HCT116 (cell line): Measurements from ENCODE around the gene KIAA1549. TPM values are rescaled to one million over a fixed set of nuclear protein-coding genes. Genes with fewer than 3 reads are reported as not detected.

ENCODE experiments used
- ATAC-seq: fragments of 200-7000 bp; cut with Tn5 transposase; 2 replicates; pipeline ENCODE4 v1.9.1; 2020; ENCODE audit warnings: mild to moderate bottlenecking, moderate library complexity
- BruUV-seq: library from RNA; stranded (reverse); fragments of 400-500 nt; replicated peaks from 2 replicates; lab custom pipeline; 2021; lab: Mats Ljungman, UMichigan
- CTCF ChIA-PET: fragments of 300-600 bp; sonication (Branson Sonifier 250); formaldehyde crosslinking; loops from one replicate; lab custom pipeline; 2021; ENCODE audit warnings: antibody characterized with exemption; lab: Charles Lee
- POLR2A ChIA-PET: fragments of 300-600, 350-600 bp; sonication (Branson Sonifier 250); formaldehyde crosslinking; loops from one replicate; lab custom pipeline; 2021; ENCODE audit warnings: antibody characterized with exemption; lab: Charles Lee
- RAD21 ChIA-PET, 2 experiments: fragments of 300-600 bp; sonication (Branson Sonifier 250); formaldehyde crosslinking; loops; one replicate each; lab custom pipeline; 2023; ENCODE audit warnings: low total read pairs in 2 of 2; ENCODE audit not compliant: uncharacterized antibody in 2 of 2, unreplicated experiment in 2 of 2, low non-redundant PET in 1 of 2; lab: Charles Lee
- DNase-seq: peaks from one replicate; pipeline ENCODE4 v3.0.0-alpha.2; 2010; ENCODE audit warnings: low read depth, low spot score
- H2AFZ ChIP-seq: fragments of 200-600 bp; shearing (Covaris generic), sonication (generic); 2 replicates; pipeline ENCODE4 v1.6.1; 2017; ENCODE audit warnings: low read depth, mixed run types, mixed read lengths, antibody characterized with exemption, low read length; ENCODE audit not compliant: poor library complexity, severe bottlenecking
- H3K27ac ChIP-seq: 2 replicates; pipeline ENCODE4 v1.5.1; 2012; ENCODE audit warnings: low read depth, low read length
- H3K27me3 ChIP-seq: fragments of 200-600 bp; sonication (generic); 2 replicates; pipeline ENCODE4 v1.6.1; 2016; ENCODE audit warnings: mixed run types, low read length, mixed read lengths; ENCODE audit not compliant: insufficient read depth
- H3K36me3 ChIP-seq, 2 experiments: fragments of 200-500 bp in 1 of 2; fragments of 200-600 bp in 1 of 2; sonication (Bioruptor generic) in 1 of 2; sonication (generic) in 1 of 2; 2 replicates each; pipeline versions ENCODE4 v1.5.1 to v1.6.1; 2014 to 2016; ENCODE audit warnings: low read length in 2 of 2, inconsistent platforms in 1 of 2, mixed read lengths in 1 of 2, mixed run types in 1 of 2; ENCODE audit not compliant: insufficient read depth in 2 of 2, control insufficient read depth in 1 of 2
- H3K4me1 ChIP-seq, 2 experiments: fragments of 200-600 bp in 1 of 2; sonication (generic) in 1 of 2; 2 replicates each; pipeline versions ENCODE4 v1.5.1 to v1.6.1; 2012 to 2017; ENCODE audit warnings: low read length in 2 of 2, inconsistent platforms in 1 of 2, mild to moderate bottlenecking in 1 of 2, mixed read lengths in 1 of 2, mixed run types in 1 of 2, moderate library complexity in 1 of 2; ENCODE audit not compliant: insufficient read depth in 2 of 2, control insufficient read depth in 1 of 2
- H3K4me2 ChIP-seq: fragments of 200-600 bp; sonication (generic); 2 replicates; pipeline ENCODE4 v1.6.1; 2017; ENCODE audit warnings: mixed run types, low read length, mixed read lengths
- H3K4me3 ChIP-seq, 2 experiments: fragments of 200-600 bp in 1 of 2; sonication (generic) in 1 of 2; replicated peaks in 1 of 2; 2 replicates each; pipeline ENCODE4 v1.5.1; 2011 to 2016; ENCODE audit warnings: low read length in 2 of 2, control low read depth in 1 of 2, low read depth in 1 of 2, mild to moderate bottlenecking in 1 of 2, mixed read lengths in 1 of 2, mixed run types in 1 of 2
- H3K79me2 ChIP-seq: fragments of 200-600 bp; sonication (generic); 2 replicates; pipeline ENCODE4 v1.6.1; 2017; ENCODE audit warnings: mild to moderate bottlenecking, mixed run types, low read length, moderate library complexity, mixed read lengths; ENCODE audit not compliant: insufficient read depth
- H3K9ac ChIP-seq: fragments of 200-600 bp; sonication (generic); 2 replicates; pipeline ENCODE4 v1.6.1; 2016; ENCODE audit warnings: low read length, mixed read lengths
- H3K9me2 ChIP-seq: fragments of 200-600 bp; sonication (generic), shearing (Covaris generic); 2 replicates; pipeline ENCODE4 v1.6.1; 2017; ENCODE audit warnings: mixed run types, mild to moderate bottlenecking, moderate library complexity; ENCODE audit not compliant: insufficient read depth
- H3K9me3 ChIP-seq, 2 experiments: fragments of 200-500 bp in 1 of 2; fragments of 200-600 bp in 1 of 2; sonication (Bioruptor generic) in 1 of 2; sonication (generic) in 1 of 2; 2 replicates each; pipeline ENCODE4 v1.6.1; 2014 to 2017; ENCODE audit warnings: low read length in 2 of 2, mixed read lengths in 2 of 2, inconsistent platforms in 1 of 2, low read depth in 1 of 2, mild to moderate bottlenecking in 1 of 2, mixed run types in 1 of 2, moderate library complexity in 1 of 2; ENCODE audit not compliant: control insufficient read depth in 1 of 2, insufficient read depth in 1 of 2
- H4K20me1 ChIP-seq: fragments of 200-600 bp; sonication (generic), shearing (Covaris generic); 2 replicates; pipeline ENCODE4 v1.6.1; 2017; ENCODE audit warnings: mixed run types, mild to moderate bottlenecking, moderate library complexity; ENCODE audit not compliant: insufficient read depth
- CEBPB ChIP-seq: IDR thresholded peaks from 2 replicates; pipeline ENCODE4 v1.6.1; 2012; ENCODE audit warnings: low read depth
- CTCF ChIP-seq, 3 experiments: fragments of 200-600 bp in 1 of 3; sonication (generic) in 1 of 3; IDR thresholded peaks in 2 of 3; conservative IDR thresholded peaks in 1 of 3; 2 replicates each; pipeline ENCODE4 v1.5.1; 2012 to 2017; ENCODE audit warnings: low read depth in 2 of 3, low read length in 2 of 3, antibody characterized with exemption in 1 of 3, borderline replicate concordance in 1 of 3, control low read depth in 1 of 3, mild to moderate bottlenecking in 1 of 3, mixed read lengths in 1 of 3, mixed run types in 1 of 3, moderate library complexity in 1 of 3; ENCODE audit not compliant: insufficient read depth in 1 of 3
- EZH2 ChIP-seq: fragments of 200-600 bp; sonication (generic); IDR thresholded peaks from 2 replicates; pipeline ENCODE4 v1.6.1; 2017; ENCODE audit warnings: antibody characterized with exemption, mixed run types
- EZH2phosphoT487 ChIP-seq: fragments of 200-600 bp; IDR thresholded peaks from 2 replicates; pipeline ENCODE4 v1.6.1; 2018; ENCODE audit warnings: antibody characterized with exemption, borderline replicate concordance
- FOSL1 ChIP-seq: IDR thresholded peaks from 2 replicates; pipeline ENCODE4 v1.6.1; 2012; ENCODE audit warnings: low read depth
- RAD21 ChIP-seq: IDR thresholded peaks from 2 replicates; pipeline ENCODE4 v1.6.1; 2012; ENCODE audit warnings: low read depth, mild to moderate bottlenecking
- REST ChIP-seq: IDR thresholded peaks from 2 replicates; pipeline ENCODE4 v1.6.1; 2012; ENCODE audit warnings: low read depth
- SIN3A ChIP-seq: IDR thresholded peaks from 2 replicates; pipeline ENCODE4 v1.6.1; 2012; ENCODE audit warnings: low read depth
- SP1 ChIP-seq: IDR thresholded peaks from 2 replicates; pipeline ENCODE4 v1.6.1; 2012; ENCODE audit warnings: low read depth
- TCF7L2 ChIP-seq: IDR thresholded peaks from 2 replicates; pipeline ENCODE4 v1.7.0; 2011; ENCODE audit warnings: borderline replicate concordance, inconsistent platforms; ENCODE audit not compliant: insufficient read depth, insufficient read length; ENCODE audit errors: extremely low read depth
- ZNF274 ChIP-seq: fragments of 200-500 bp; sonication (Bioruptor generic); IDR thresholded peaks from 2 replicates; pipeline ENCODE4 v1.6.1; 2014; ENCODE audit warnings: mild to moderate bottlenecking, low read depth, low read length, inconsistent platforms
- intact Hi-C: fragments of 100-400 bp; cut with micrococcal nuclease; formaldehyde crosslinking; loops from 2 replicates; pipeline ENCODE4 v1.10.0; 2022
- total RNA-seq: library from RNA; stranded (reverse); gene quantifications from one replicate; pipeline ENCODE4 v1.2.1, GENCODE V29; 2021; ENCODE audit not compliant: unreplicated experiment
- TF ChIP-seq, protein P1 (sequence below): IDR thresholded peaks from 2 replicates; pipeline ENCODE4 v1.6.1; 2012
- TF ChIP-seq, protein P2 (sequence below): IDR thresholded peaks from 2 replicates; pipeline ENCODE4 v1.6.1; 2012
- TF ChIP-seq, protein P3 (sequence below): IDR thresholded peaks from 2 replicates; pipeline ENCODE4 v1.6.1; 2011; ENCODE audit warnings: mild to moderate bottlenecking, low read length, moderate library complexity; ENCODE audit not compliant: insufficient replicate concordance; ENCODE audit errors: extremely low read depth

The KIAA1549 gene
- total RNA-seq, 1 experiment from 2014 or later = 3.9 TPM

- RAD21 ChIA-PET = no interaction called here
- H3K4me1 ChIP-seq = no peaks in the 10 kb centered on the region
- CTCF ChIA-PET = no interaction called here
- no TSS peak for BruUV-seq
- H3K9me3 ChIP-seq = no peaks in the 10 kb centered on the region
- no peak overlapping the region for H3K9ac ChIP-seq
- H4K20me1 ChIP-seq = no peaks in the 10 kb centered on the region
- peaks cover 36 to 43% of the 10 kb centered on the region in 2 experiments for H3K36me3 ChIP-seq
- ATAC-seq (no peak), DNase-seq (no peak)
- no peak overlapping the region for H3K4me3 ChIP-seq
- no peak overlapping the region for H2AFZ ChIP-seq
- intact Hi-C loops = no loop called here
- TF ChIP-seq, protein P1, sequence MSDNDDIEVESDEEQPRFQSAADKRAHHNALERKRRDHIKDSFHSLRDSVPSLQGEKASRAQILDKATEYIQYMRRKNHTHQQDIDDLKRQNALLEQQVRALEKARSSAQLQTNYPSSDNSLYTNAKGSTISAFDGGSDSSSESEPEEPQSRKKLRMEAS = no peak
- TF ChIP-seq TCF7L2 = no peak
- TF ChIP-seq RAD21 = no peak
- TF ChIP-seq SIN3A = no peak
- TF ChIP-seq SP1 = no peak
- no peak for TF ChIP-seq EZH2phosphoT487
- TF ChIP-seq ZNF274 = no peak
- TF ChIP-seq EZH2 = no peak
- TF ChIP-seq CTCF (IDR thresholded peaks at IDR 0.05 in 2 of 3, conservative IDR thresholded peaks at IDR 0.05 in 1 of 3; ENCODE audit: borderline replicate concordance in 1 of 3, insufficient read depth in 1 of 3, low read depth in 2 of 3, low read length in 2 of 3) = no peak
- TF ChIP-seq, protein P2, sequence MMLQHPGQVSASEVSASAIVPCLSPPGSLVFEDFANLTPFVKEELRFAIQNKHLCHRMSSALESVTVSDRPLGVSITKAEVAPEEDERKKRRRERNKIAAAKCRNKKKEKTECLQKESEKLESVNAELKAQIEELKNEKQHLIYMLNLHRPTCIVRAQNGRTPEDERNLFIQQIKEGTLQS = no peak
- TF ChIP-seq CEBPB = no peak
- TF ChIP-seq, protein P3, sequence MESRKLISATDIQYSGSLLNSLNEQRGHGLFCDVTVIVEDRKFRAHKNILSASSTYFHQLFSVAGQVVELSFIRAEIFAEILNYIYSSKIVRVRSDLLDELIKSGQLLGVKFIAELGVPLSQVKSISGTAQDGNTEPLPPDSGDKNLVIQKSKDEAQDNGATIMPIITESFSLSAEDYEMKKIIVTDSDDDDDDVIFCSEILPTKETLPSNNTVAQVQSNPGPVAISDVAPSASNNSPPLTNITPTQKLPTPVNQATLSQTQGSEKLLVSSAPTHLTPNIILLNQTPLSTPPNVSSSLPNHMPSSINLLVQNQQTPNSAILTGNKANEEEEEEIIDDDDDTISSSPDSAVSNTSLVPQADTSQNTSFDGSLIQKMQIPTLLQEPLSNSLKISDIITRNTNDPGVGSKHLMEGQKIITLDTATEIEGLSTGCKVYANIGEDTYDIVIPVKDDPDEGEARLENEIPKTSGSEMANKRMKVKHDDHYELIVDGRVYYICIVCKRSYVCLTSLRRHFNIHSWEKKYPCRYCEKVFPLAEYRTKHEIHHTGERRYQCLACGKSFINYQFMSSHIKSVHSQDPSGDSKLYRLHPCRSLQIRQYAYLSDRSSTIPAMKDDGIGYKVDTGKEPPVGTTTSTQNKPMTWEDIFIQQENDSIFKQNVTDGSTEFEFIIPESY = no peak
- TF ChIP-seq FOSL1 = no peak
- no peak for TF ChIP-seq REST
- no peaks in the 10 kb centered on the region for H3K9me2 ChIP-seq
- H3K27me3 ChIP-seq = no peaks in the 10 kb centered on the region
- H3K27ac ChIP-seq = no peak overlapping the region
- H3K79me2 ChIP-seq = 0 out of 2 replicates have a peak, but pooled peaks cover 2% of the 10 kb centered on the region
- no peak overlapping the region for H3K4me2 ChIP-seq
- POLR2A ChIA-PET = no interaction called here
Observed at GRCh38 chr7:139022286-139022685, 41.1 kb upstream of the KIAA1549 start.
